Measurements from ENCODE around the gene SLC9A3.
"Not testable (repeated sequence)": the region's sequence is repeated elsewhere in the genome, so short reads cannot be mapped to it uniquely, and the experiment has no call there.

The SLC9A3 gene

GRCh38 chr5:474840-475661, 49.2 kb downstream of the SLC9A3 start:
- no peak for DNase-seq (ENCODE audit: low read depth)

- DNase-seq (ENCODE audit: low read depth), result not testable (repeated sequence)
Measured at GRCh38 chr5:474232-474839, 49.9 kb downstream of the SLC9A3 start.

- no peak for DNase-seq (ENCODE audit: low read depth)
Measured at GRCh38 chr5:473551-474192, 50.6 kb downstream of the SLC9A3 start.

GRCh38 chr5:472656-473550, 51.3 kb downstream of the SLC9A3 start:
- peak; percentile 84 for DNase-seq (ENCODE audit: low read depth)

- peak; percentile 9 for DNase-seq (ENCODE audit: low read depth)
Measured at GRCh38 chr5:472076-472655, 52.1 kb downstream of the SLC9A3 start.

- DNase-seq (ENCODE audit: low read depth), result no peak
Measured at GRCh38 chr5:471750-472058, 52.5 kb downstream of the SLC9A3 start.

- no peak for DNase-seq (ENCODE audit: low read depth)
Measured at GRCh38 chr5:470961-471749, 53.1 kb downstream of the SLC9A3 start.

- no peak for DNase-seq (ENCODE audit: low read depth)
Measured at GRCh38 chr5:469752-470483, 54.3 kb downstream of the SLC9A3 start.

GRCh38 chr5:468401-468800, 55.8 kb downstream of the SLC9A3 start:
- no peak for DNase-seq (ENCODE audit: low read depth)

GRCh38 chr5:466661-467310, 57.5 kb downstream of the SLC9A3 start:
- DNase-seq (ENCODE audit: low read depth), result no peak

- no peak for DNase-seq (ENCODE audit: low read depth)
Measured at GRCh38 chr5:465591-466403, 58.5 kb downstream of the SLC9A3 start.

- DNase-seq (ENCODE audit: low read depth), result no peak
Measured at GRCh38 chr5:464843-465590, 59.2 kb downstream of the SLC9A3 start.

GRCh38 chr5:464446-464842, 59.8 kb downstream of the SLC9A3 start:
- DNase-seq (ENCODE audit: low read depth), result no peak

GRCh38 chr5:463952-464351, 60.3 kb downstream of the SLC9A3 start:
- peak; percentile 70 for DNase-seq (ENCODE audit: low read depth)

GRCh38 chr5:463301-463700, 60.9 kb downstream of the SLC9A3 start:
- no peak for DNase-seq (ENCODE audit: low read depth)

- DNase-seq (ENCODE audit: low read depth), result no peak
Measured at GRCh38 chr5:462051-462481, 62.2 kb downstream of the SLC9A3 start.

- DNase-seq (ENCODE audit: low read depth), result no peak
Measured at GRCh38 chr5:460273-460625, 64.0 kb downstream of the SLC9A3 start.

- DNase-seq (ENCODE audit: low read depth), result no peak
Measured at GRCh38 chr5:459562-460272, 64.5 kb downstream of the SLC9A3 start.
